Right ventricle myocardium superior (tissue), 1 donor: ENCODE measurements around the gene LRRC10B. TPM values are rescaled to one million over a fixed set of nuclear protein-coding genes. Genes with fewer than 3 reads are reported as not detected.
A peak's percentile ranks its signal among the peaks of the same experiment; 100 is the strongest.

Experiments used
- ATAC-seq: fragments of 200-7000 bp; cut with Tn5 transposase; one replicate; pipeline ENCODE4 v1.9.1; 2020; ENCODE audit warnings: mild to moderate bottlenecking; ENCODE audit not compliant: poor library complexity
- DNase-seq: peaks from one replicate; pipeline ENCODE4 v3.0.0-alpha.2; 2020
- intact Hi-C: fragments of 100-400 bp; cut with DNase I; formaldehyde crosslinking; loops from one replicate; pipeline ENCODE4 v1.11.2; 2022
- total RNA-seq: library from RNA; stranded (reverse); fragmentation: NEBNext Ultra II Directional; extraction: Animal tissue kit (Norgen Biotek cat#: 25700); gene quantifications from one replicate; pipeline ENCODE4 v1.2.1, GENCODE V29; 2021
- donor health status: DM: no; HTN: yes; CAD: no; lungs with severe emphysema.

Gene LRRC10B
- total RNA-seq, 1 donor from 2014 or later = 0.46 TPM

DNA sequence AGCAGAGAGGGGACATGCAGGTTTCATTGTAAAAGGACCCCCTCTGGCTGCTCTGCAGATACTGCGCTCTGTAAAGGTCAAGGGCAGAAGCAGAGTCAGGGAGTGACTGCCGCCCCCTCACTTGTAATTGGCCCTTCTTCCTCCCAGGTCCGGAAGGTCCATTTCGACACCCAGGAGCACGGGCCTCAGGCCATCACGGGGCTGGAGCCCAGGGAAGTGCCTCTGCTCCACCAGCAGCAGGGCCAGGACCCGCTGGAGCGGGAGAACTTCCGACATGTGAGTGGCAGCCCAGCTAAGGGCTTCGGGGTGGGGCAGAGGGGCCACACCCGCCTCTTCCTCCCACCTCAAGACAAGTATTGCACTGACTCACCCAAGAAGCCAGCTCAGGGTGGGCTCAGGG lies 24.0 kb upstream of the LRRC10B start:
- intact Hi-C loops = no loop called here
- ATAC-seq (no peak), DNase-seq (no peak)

DNA sequence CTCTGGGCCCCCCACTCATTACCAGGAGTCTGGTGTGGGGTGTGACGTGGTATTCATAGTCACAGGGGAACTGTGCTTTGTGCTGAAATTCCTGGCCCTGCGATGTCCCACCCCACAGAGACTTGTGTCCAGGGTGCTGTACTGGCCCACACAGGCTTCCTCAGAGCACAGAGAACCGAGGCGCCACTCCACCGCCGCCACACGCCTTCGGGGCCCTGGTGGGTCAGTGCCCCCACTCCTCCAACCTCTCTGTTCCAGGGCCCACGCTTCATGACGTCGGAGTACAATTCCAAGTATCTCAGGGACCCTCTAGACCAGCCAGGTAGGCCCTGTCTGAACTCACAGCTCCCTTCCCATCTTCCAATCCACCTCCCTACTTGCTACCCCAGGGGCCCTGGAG lies 23.5 kb upstream of the LRRC10B start:
- DNase-seq (no peak), ATAC-seq (no peak)
- intact Hi-C loops = no loop called here

- intact Hi-C loops = no loop called here
- ATAC-seq (no peak), DNase-seq (no peak)
These were observed 22.4 kb upstream of the LRRC10B start for GRCh38 chr11:61486011-61486620.

GRCh38 chr11:61486779-61487178 lies 21.8 kb upstream of the LRRC10B start:
- DNase-seq (no peak), ATAC-seq (no peak)
- intact Hi-C loops = no loop called here

DNA sequence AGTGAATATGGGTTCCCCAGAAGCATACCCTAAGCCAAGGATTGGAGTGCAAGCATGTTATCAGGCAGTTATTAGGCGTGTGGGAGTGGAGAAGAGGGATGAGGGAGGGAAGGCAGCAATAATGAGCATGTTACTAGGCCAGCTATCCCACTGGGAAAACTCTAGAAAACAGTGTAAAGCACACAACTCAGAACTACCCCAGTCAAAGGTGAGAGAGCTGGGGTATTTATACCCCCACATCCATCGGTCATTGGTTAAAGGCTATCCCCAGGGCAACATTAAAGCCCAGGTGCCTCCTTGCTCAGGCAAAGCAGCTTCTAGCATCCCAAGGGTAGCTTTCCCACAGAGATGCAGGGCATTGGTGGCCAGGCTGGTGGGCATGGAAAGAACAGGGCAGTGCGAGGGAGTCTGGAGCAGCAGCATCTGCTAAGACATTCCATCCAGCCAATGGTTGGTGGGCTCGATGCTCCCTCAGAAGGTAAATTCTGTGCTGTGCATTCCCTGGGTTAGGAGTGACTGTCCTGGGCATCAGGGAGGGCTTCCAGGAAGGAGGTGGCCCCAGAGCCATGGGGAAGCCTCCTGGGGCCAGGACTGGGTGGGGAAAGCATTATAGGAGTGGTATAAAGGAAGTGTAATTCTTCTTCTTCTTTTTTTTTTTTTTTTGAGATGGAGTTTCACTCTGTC lies 21.1 kb upstream of the LRRC10B start:
- intact Hi-C loops = no loop called here
- ATAC-seq = no peak
- no peak for DNase-seq

DNA sequence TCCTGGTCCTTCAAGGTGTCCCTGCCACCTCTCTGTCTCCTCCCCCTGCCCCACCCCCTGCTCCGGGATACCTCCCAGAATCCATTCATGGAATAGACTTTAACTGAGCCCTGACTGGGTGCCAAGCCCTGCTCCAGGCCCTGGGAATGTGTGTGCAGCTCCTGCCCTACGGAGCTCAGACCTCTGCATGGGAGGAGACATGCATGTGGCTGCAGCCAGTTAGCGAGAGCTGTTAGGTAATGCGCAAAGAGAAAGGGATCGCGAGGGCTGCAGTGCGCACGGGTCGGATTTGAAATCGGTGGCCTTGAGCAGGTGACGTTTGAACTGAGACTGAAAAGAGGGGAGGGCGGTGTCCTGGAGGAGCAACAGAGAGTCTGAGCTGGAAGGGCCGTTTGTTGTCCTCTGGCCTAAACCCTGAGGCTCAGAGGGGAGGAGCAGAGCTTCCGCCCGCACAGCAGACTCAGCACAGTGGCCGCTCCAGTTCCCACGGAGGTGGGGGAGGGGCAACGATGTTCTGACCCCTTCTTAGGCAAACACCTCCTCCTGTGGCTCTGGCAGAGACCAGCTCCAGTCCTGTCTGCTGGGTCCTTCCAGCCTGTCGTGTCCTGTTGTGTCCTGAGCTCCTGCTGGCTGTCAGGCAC lies 19.8 kb upstream of the LRRC10B start:
- ATAC-seq (peak; percentile 77), DNase-seq (peak; percentile 81)
- intact Hi-C loops = no loop called here

GRCh38 chr11:61489833-61490721 lies 18.5 kb upstream of the LRRC10B start:
- ATAC-seq (peak; percentile 59), DNase-seq (peak; percentile 72)
- intact Hi-C loops = no loop called here

DNA sequence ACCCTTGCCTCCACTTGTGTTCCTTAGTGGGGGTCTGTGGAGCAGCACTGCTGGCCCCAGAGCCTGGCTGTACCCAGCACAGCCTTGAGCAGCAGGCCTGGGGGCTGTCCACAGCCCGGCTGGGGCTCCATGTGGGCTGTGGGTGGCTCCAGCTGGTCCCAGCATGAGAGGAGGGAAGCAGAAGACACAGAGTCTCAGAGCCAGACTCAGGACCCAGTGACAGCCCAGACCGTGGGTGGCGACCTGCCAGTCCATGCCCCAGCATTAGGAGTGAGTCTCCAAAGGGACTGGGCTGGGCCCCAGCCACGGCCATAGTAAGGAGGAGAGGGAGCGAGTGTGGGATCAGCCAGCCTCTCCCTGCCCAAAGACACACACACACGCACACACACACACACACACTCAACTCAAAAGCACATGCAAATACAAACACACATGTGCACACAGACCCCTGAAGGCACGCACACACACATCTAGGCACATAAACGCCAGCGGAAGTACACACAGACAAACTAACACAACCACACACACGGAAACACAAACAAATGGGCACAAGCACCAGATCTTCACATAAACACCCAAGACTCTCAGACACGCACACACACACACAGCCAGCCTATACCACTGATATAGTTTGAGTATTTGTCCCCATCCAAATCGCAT lies 16.7 kb upstream of the LRRC10B start:
- no peak for DNase-seq
- ATAC-seq = no peak
- intact Hi-C loops = no loop called here

DNA sequence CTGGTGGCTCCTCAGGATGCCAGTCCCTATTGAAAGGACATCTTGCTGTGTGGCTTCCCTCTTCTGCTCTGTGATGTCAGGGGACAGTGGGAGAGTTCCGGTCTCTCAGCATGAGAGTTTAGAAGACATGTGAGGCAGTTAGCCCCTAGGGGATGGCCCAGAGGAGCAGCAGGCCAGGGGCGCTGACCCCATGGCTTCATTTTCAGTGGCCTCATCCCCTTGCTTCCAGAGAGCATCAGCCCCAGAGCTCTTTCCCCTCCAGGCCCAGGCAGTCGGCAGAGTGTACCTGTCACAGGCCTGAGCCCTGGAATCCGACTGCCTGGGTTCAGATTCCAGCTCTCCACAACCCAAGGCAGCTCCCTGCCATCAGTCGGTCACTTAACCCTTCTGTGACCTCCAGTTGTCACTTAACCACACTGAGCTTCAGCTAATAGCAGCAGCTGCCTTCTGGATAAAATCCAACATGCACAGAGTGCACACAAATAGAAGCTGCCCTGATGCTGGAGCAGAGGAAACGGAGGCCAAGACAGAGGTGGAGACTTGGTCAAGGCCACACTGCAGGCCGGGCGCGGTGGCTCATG lies 14.1 kb upstream of the LRRC10B start:
- peak; percentile 54 for ATAC-seq
- DNase-seq = no peak
- intact Hi-C loops = no loop called here

- no peak for DNase-seq
- intact Hi-C loops = no loop called here
- peak; percentile 15 for ATAC-seq
These were observed 12.5 kb upstream of the LRRC10B start for GRCh38 chr11:61495801-61496601.

GRCh38 chr11:61496602-61497400 lies 11.7 kb upstream of the LRRC10B start:
- intact Hi-C loops = no loop called here
- ATAC-seq (no peak), DNase-seq (no peak)

GRCh38 chr11:61497473-61497872 lies 11.1 kb upstream of the LRRC10B start:
- DNase-seq (no peak), ATAC-seq (no peak)
- intact Hi-C loops = no loop called here

- DNase-seq (no peak), ATAC-seq (no peak)
- intact Hi-C loops = no loop called here
These were observed 10.7 kb upstream of the LRRC10B start for GRCh38 chr11:61497876-61498275.

DNA sequence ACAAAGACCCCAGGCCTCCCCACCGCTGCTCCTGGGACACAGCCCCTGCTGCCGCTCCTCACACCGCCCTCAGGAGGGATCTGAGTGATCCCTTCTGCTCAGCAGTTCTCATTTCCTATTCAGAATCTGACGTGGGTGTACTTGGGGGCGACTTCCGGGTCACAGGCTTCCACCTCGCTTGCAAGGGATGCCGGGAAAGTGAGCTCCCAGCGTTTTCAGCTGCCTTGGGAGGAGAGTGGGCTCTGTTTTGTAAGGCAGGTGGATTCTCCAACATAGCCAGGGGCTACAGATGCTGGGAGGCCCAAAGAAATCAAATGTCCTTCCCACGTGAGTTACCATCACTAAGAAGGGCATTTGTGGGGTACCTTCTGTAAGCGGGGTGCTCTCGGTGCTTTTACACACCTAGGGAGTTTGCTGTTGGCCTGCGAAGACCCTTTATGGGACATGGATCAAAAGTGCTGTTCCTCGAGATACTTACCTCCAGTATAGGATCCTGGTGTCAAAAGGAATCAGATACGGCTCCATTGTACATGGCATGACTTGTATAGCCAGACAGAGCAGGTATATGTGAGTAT lies 9.7 kb upstream of the LRRC10B start:
- intact Hi-C loops = no loop called here
- ATAC-seq = no peak
- no peak for DNase-seq

DNA sequence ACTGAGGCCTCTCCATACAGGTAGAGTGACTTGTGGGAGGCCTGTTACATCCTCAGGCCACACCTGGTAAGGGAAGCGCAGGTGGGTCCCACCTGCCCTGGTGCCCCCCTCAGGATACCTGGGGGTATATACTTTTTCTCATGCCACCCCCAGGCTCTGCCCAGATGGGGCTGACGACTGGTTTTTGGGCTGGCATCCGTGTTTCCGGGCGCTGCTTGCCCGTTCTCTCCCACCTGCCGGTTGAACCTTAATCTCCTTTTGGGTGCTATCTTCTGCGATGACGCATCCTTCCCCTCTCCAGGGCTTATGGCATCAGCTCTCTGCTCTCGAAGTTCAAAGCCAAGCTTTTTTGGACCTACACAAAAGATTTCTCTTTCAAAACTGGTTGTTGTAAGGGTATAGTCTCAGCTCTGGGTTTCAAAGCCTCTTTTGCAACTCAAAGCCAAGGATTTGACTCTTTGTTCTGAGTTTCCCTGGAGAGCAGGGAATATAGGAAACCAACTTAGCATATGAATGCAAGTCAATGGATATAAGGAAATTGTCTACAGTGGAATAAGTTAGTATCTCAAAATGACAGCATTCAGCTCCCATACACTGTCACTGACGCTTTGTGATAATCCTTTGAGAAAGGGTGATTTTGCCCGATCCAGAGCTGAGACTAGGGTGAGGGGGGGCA lies 8.6 kb upstream of the LRRC10B start:
- ATAC-seq = no peak
- intact Hi-C loops = no loop called here
- DNase-seq = no peak

- no peak for DNase-seq
- intact Hi-C loops = no loop called here
- ATAC-seq = no peak
These were observed 6.0 kb upstream of the LRRC10B start for GRCh38 chr11:61502522-61502921.
